Central memory CD4-positive, alpha-beta T cell (primary cell): ENCODE data around the gene OR2M2.

Experiments used
- DNase-seq: peaks from one replicate; pipeline ENCODE4 v3.0.0; 2022
- total RNA-seq, 3 experiments: gene quantifications; one replicate each; lab custom pipeline; 2026; lab: John Stamatoyannopoulos, UW

OR2M2 gene
- 0 reads per million in 3 experiments for total RNA-seq

- DNase-seq = no peak
These were observed at the start of gene OR2M2 for GRCh38 chr1:248174521-248174920. OR2M2 (plus strand) TSS chr1:248174821; CDS start chr1:248179986, 5,165 bp downstream.

- no peak for DNase-seq
These were observed 47.0 kb upstream of the OR2M2 start for GRCh38 chr1:248127653-248128052.

- no peak for DNase-seq
These were observed 37.8 kb upstream of the OR2M2 start for GRCh38 chr1:248136811-248137210.

- no peak for DNase-seq
These were observed 33.8 kb upstream of the OR2M2 start for GRCh38 chr1:248140846-248141245.

GRCh38 chr1:248143311-248143710 is 31.3 kb upstream of the OR2M2 start:
- DNase-seq = no peak

GRCh38 chr1:248144513-248145198 is 30.0 kb upstream of the OR2M2 start, which contains the start of gene OR2M5:
OR2M5 (plus strand) TSS chr1:248145148; CDS start chr1:248145148, 0 bp downstream.
- DNase-seq = no peak

- no peak for DNase-seq
These were observed 22.4 kb upstream of the OR2M2 start for GRCh38 chr1:248152056-248152827.

- DNase-seq = no peak
These were observed 18.7 kb upstream of the OR2M2 start for GRCh38 chr1:248155927-248156326.

- no peak for DNase-seq
These were observed 15.9 kb upstream of the OR2M2 start for GRCh38 chr1:248158758-248159157.

GRCh38 chr1:248164031-248164430 is 10.6 kb upstream of the OR2M2 start:
- no peak for DNase-seq

GRCh38 chr1:248165186-248165585 is 9.4 kb upstream of the OR2M2 start:
- DNase-seq = no peak

GRCh38 chr1:248183996-248184395 is 9.4 kb downstream of the OR2M2 start:
- DNase-seq = no peak

- no peak for DNase-seq
These were observed 12.7 kb downstream of the OR2M2 start for GRCh38 chr1:248187363-248187762.

GRCh38 chr1:248189026-248189425 is 14.4 kb downstream of the OR2M2 start:
- DNase-seq = no peak

GRCh38 chr1:248194117-248194516 is 19.5 kb downstream of the OR2M2 start:
- no peak for DNase-seq

GRCh38 chr1:248196965-248197364 is 22.3 kb downstream of the OR2M2 start, which contains the start of gene OR2M3:
OR2M3 (plus strand) TSS chr1:248197265; CDS start chr1:248203068, 5,803 bp downstream.
- DNase-seq = no peak

- DNase-seq = no peak
These were observed 41.3 kb downstream of the OR2M2 start for GRCh38 chr1:248215880-248216279.

GRCh38 chr1:248225537-248225936 is 50.9 kb downstream of the OR2M2 start:
- no peak for DNase-seq

- no peak for DNase-seq
These were observed 54.8 kb downstream of the OR2M2 start for GRCh38 chr1:248229360-248229908.
